H1 (cell line): ENCODE results near the gene CXCR3. TPM values are rescaled to one million over a fixed set of nuclear protein-coding genes. Genes with fewer than 3 reads are reported as not detected.
"Not testable (repeated sequence)": the region's sequence is repeated elsewhere in the genome, so short reads cannot be mapped to it uniquely, and the experiment has no call there.

Source experiments
- CTCF ChIA-PET: fragments of 300-600 bp; sonication (Branson Sonifier 250); formaldehyde crosslinking; loops from one replicate; lab custom pipeline; 2021; ENCODE audit not compliant: partially characterized antibody; lab: Charles Lee
- POLR2A ChIA-PET: fragments of 300-600 bp; sonication (Branson Sonifier 250); formaldehyde crosslinking; loops from one replicate; lab custom pipeline; 2021; ENCODE audit warnings: inconsistent platforms; ENCODE audit not compliant: partially characterized antibody; lab: Charles Lee
- DNase-seq, 2 experiments: peaks; one replicate each; pipeline versions ENCODE4 v3.0.0 to v3.0.0-alpha.2; 2010 to 2022; ENCODE audit warnings: low spot score in 2 of 2, low read depth in 1 of 2, mixed read lengths in 1 of 2
- FAIRE-seq: peaks from 2 replicates; lab custom pipeline; 2011; peaks lifted over from hg19 to GRCh38; lab: Jason Lieb, UNC
- H2AFZ ChIP-seq: 2 replicates; pipeline ENCODE4 v1.8.1; 2012; ENCODE audit warnings: low read length, inconsistent platforms
- H2AK5ac ChIP-seq: 2 replicates; pipeline ENCODE4 v1.6.1; 2013; ENCODE audit warnings: low read depth, low read length
- H2BK120ac ChIP-seq: replicated peaks from 2 replicates; pipeline ENCODE3; 2013; ENCODE audit warnings: low read depth, low read length, inconsistent platforms
- H2BK12ac ChIP-seq: 2 replicates; pipeline ENCODE4 v1.6.1; 2013; ENCODE audit warnings: low read depth, low read length
- H2BK15ac ChIP-seq: 2 replicates; pipeline ENCODE4 v1.6.1; 2013; ENCODE audit warnings: low read length
- H2BK20ac ChIP-seq: 2 replicates; pipeline ENCODE4 v1.6.1; 2013; ENCODE audit warnings: low read length
- H2BK5ac ChIP-seq: 2 replicates; pipeline ENCODE4 v1.6.1; 2013; ENCODE audit warnings: low read depth, low read length
- H3K14ac ChIP-seq: 2 replicates; pipeline ENCODE4 v1.6.1; 2013; ENCODE audit warnings: inconsistent platforms; ENCODE audit not compliant: insufficient read length
- H3K18ac ChIP-seq: 2 replicates; pipeline ENCODE4 v1.6.1; 2013; ENCODE audit warnings: low read length; ENCODE audit errors: extremely low read depth
- H3K23ac ChIP-seq: 2 replicates; pipeline ENCODE4 v1.6.1; 2013; ENCODE audit warnings: inconsistent platforms; ENCODE audit not compliant: insufficient read length
- H3K23me2 ChIP-seq: 2 replicates; pipeline ENCODE4 v1.6.1; 2013; ENCODE audit warnings: low read depth, low read length
- H3K27ac ChIP-seq: 2 replicates; pipeline ENCODE4 v1.6.1; 2011; ENCODE audit warnings: low read depth, low read length, inconsistent platforms
- H3K27me3 ChIP-seq, 4 experiments: replicated peaks in 1 of 4; 1 replicate in 1 of 4; 2 replicates in 3 of 4; pipeline versions ENCODE4 v1.6.1 to v1.8.1; 2011 to 2013; ENCODE audit warnings: low read length in 3 of 4, mild to moderate bottlenecking in 3 of 4, inconsistent platforms in 2 of 4, mixed read lengths in 2 of 4, moderate library complexity in 1 of 4; ENCODE audit not compliant: control insufficient read depth in 3 of 4, insufficient read depth in 3 of 4; ENCODE audit errors: extremely low read depth in 1 of 4
- H3K36me3 ChIP-seq, 4 experiments: 2 replicates each; pipeline versions ENCODE4 v1.6.1 to v1.8.1; 2011 to 2013; ENCODE audit warnings: mild to moderate bottlenecking in 4 of 4, low read length in 3 of 4, moderate library complexity in 2 of 4, control low read depth in 1 of 4, inconsistent platforms in 1 of 4; ENCODE audit not compliant: insufficient read depth in 4 of 4, control insufficient read depth in 2 of 4
- H3K4ac ChIP-seq: replicated peaks from 2 replicates; pipeline ENCODE3; 2013; ENCODE audit warnings: low read length, low read depth, mixed read lengths, inconsistent platforms; ENCODE audit not compliant: insufficient read length
- H3K4me1 ChIP-seq, 4 experiments: replicated peaks in 1 of 4; 1 replicate in 1 of 4; 2 replicates in 3 of 4; pipeline versions ENCODE4 v1.6.1 to v1.8.1; 2011 to 2013; ENCODE audit warnings: low read length in 3 of 4, inconsistent platforms in 2 of 4, mixed read lengths in 1 of 4; ENCODE audit not compliant: insufficient read depth in 4 of 4, control insufficient read depth in 3 of 4
- H3K4me2 ChIP-seq, 2 experiments: 2 replicates each; pipeline versions ENCODE4 v1.6.1 to v1.8.1; 2011 to 2013; ENCODE audit warnings: low read depth in 2 of 2, low read length in 2 of 2, control low read depth in 1 of 2, inconsistent platforms in 1 of 2, mild to moderate bottlenecking in 1 of 2; ENCODE audit not compliant: insufficient read depth in 1 of 2
- H3K4me3 ChIP-seq, 4 experiments: fragments of 200-600, 300-600 bp in 1 of 4; sonication (generic), shearing (Covaris generic), sonication (Bioruptor Twin) in 1 of 4; 2 replicates each; pipeline versions ENCODE4 v1.5.1 to v1.8.1; 2011 to 2016; ENCODE audit warnings: low read length in 4 of 4, low read depth in 3 of 4, control low read depth in 2 of 4, inconsistent platforms in 2 of 4, mild to moderate bottlenecking in 2 of 4, mixed read lengths in 1 of 4, moderate library complexity in 1 of 4; ENCODE audit not compliant: insufficient read depth in 2 of 4; ENCODE audit errors: extremely low read depth in 1 of 4
- H3K56ac ChIP-seq: replicated peaks from 2 replicates; pipeline ENCODE3; 2013; ENCODE audit warnings: low read depth, mild to moderate bottlenecking, mixed read lengths, low read length, inconsistent platforms; ENCODE audit not compliant: insufficient read length
- H3K79me1 ChIP-seq: 2 replicates; pipeline ENCODE4 v1.6.1; 2013; ENCODE audit warnings: low read depth, low read length, control low read depth
- H3K79me2 ChIP-seq, 2 experiments: 2 replicates each; pipeline versions ENCODE4 v1.6.1 to v1.8.1; 2012 to 2013; ENCODE audit warnings: low read length in 2 of 2, mild to moderate bottlenecking in 2 of 2, inconsistent platforms in 1 of 2; ENCODE audit not compliant: insufficient read depth in 2 of 2, control insufficient read depth in 1 of 2
- H3K9ac ChIP-seq, 4 experiments: replicated peaks in 1 of 4; 1 replicate in 1 of 4; 2 replicates in 3 of 4; pipeline versions ENCODE4 v1.6.1 to v1.8.1; 2011 to 2013; ENCODE audit warnings: low read depth in 3 of 4, low read length in 3 of 4, control low read depth in 2 of 4, mild to moderate bottlenecking in 2 of 4, moderate library complexity in 2 of 4, inconsistent platforms in 1 of 4; ENCODE audit errors: extremely low read depth in 1 of 4
- H3K9me3 ChIP-seq, 2 experiments: 2 replicates each; pipeline versions ENCODE4 v1.6.1 to v1.8.1; 2012 to 2013; ENCODE audit warnings: mild to moderate bottlenecking in 2 of 2, moderate library complexity in 2 of 2, control low read depth in 1 of 2, inconsistent platforms in 1 of 2, low read depth in 1 of 2, low read length in 1 of 2, mixed read lengths in 1 of 2; ENCODE audit not compliant: insufficient read depth in 2 of 2
- H4K20me1 ChIP-seq, 2 experiments: replicated peaks in 1 of 2; 2 replicates each; pipeline versions ENCODE3 to v1.8.1; 2011 to 2013; ENCODE audit warnings: inconsistent platforms in 2 of 2, low read length in 2 of 2, mild to moderate bottlenecking in 1 of 2; ENCODE audit not compliant: insufficient read depth in 2 of 2, control insufficient read depth in 1 of 2
- H4K5ac ChIP-seq: 2 replicates; pipeline ENCODE4 v1.6.1; 2013; ENCODE audit warnings: low read length, low read depth, mixed read lengths, inconsistent platforms; ENCODE audit not compliant: insufficient read length
- H4K8ac ChIP-seq: 2 replicates; pipeline ENCODE4 v1.8.0; 2013; ENCODE audit warnings: mild to moderate bottlenecking, moderate library complexity, low read length, inconsistent platforms; ENCODE audit not compliant: insufficient read depth; ENCODE audit errors: extremely low read depth
- H4K91ac ChIP-seq: replicated peaks from 2 replicates; pipeline ENCODE3; 2013; ENCODE audit warnings: low read length, mixed read lengths, inconsistent platforms; ENCODE audit not compliant: insufficient read length
- KDM4A ChIP-seq: IDR thresholded peaks from one replicate; pipeline ENCODE4 v1.7.1; 2012; ENCODE audit warnings: low read depth, mild to moderate bottlenecking, moderate library complexity, low read length, inconsistent platforms; ENCODE audit not compliant: severe bottlenecking
- WGBS, 2 experiments: shearing (Covaris generic) in 1 of 2; methylation state at CpG; one replicate each; pipeline versions ENCODE4 v1.1.6 to v1.1.7; 2013 to 2015; ENCODE audit warnings: low lambda C conversion rate in 2 of 2, mixed read lengths in 2 of 2, inconsistent platforms in 1 of 2, low coverage in 1 of 2, missing lambda C conversion rate in 1 of 2; ENCODE audit not compliant: insufficient replicate concordance in 2 of 2, insufficient coverage in 1 of 2, insufficient read length in 1 of 2; ENCODE audit errors: extremely low coverage in 1 of 2, missing lambda C conversion rate in 1 of 2; 5-methylcytosine and 5-hydroxymethylcytosine counted together
- polyA plus RNA-seq, 7 experiments: library from polyadenylated mRNA; depleted of rRNA in 3 of 7; stranded (reverse) in 5 of 7; unstranded in 2 of 7; fragments of >200 nt in 5 of 7; fragments of 200-250 nt in 2 of 7; gene quantifications; 1 replicate in 5 of 7; 2 replicates in 1 of 7; 4 replicates in 1 of 7; pipeline versions ENCODE4 v1.2.1 to v1.2.3, GENCODE V29; 2011 to 2013; ENCODE audit warnings: missing spikeins in 2 of 7, mixed read lengths in 2 of 7
- total RNA-seq: library from RNA; stranded (reverse); fragmentation: NEBNext Ultra II Directional; extraction: Animal tissue kit (Norgen Biotek cat#: 25700); gene quantifications from 2 replicates; pipeline ENCODE4 v1.2.1, GENCODE V29; 2021

Gene CXCR3
- total and polyA plus RNA-seq, 2 of the 8 experiments (the other 6 are each of a cell fraction or from before 2014, with no cell fraction given): not detected

GRCh38 chrX:71599965-71600364 lies 18.3 kb downstream of the CXCR3 start (continued):
- TF ChIP-seq KDM4A: no peak

GRCh38 chrX:71593210-71593609 lies 25.1 kb downstream of the CXCR3 start:
- H4K5ac ChIP-seq, H3K9ac ChIP-seq, H4K91ac ChIP-seq, H3K23me2 ChIP-seq, H3K4me2 ChIP-seq, H2BK12ac ChIP-seq, H3K23ac ChIP-seq, H2BK20ac ChIP-seq, H3K4ac ChIP-seq, H3K4me1 ChIP-seq, H2BK120ac ChIP-seq, H3K27me3 ChIP-seq, H3K14ac ChIP-seq, DNase-seq, H3K18ac ChIP-seq, H2BK15ac ChIP-seq, H3K9me3 ChIP-seq, H3K56ac ChIP-seq, H2AK5ac ChIP-seq, H3K27ac ChIP-seq, CTCF ChIA-PET, H3K36me3 ChIP-seq, H2AFZ ChIP-seq, H4K8ac ChIP-seq, H2BK5ac ChIP-seq, POLR2A ChIA-PET, H3K79me2 ChIP-seq, H3K79me1 ChIP-seq, H3K4me3 ChIP-seq, H4K20me1 ChIP-seq, FAIRE-seq: not testable (repeated sequence)
- WGBS, 2 experiments: 76% methylated on average over 4 of the region's 8 CpGs; no CpG with 5 or more reads in 1 of the 2 experiments
